Osteoblast (primary cell): Measurements from ENCODE around the gene RASGRP4. TPM values are rescaled to one million over a fixed set of nuclear protein-coding genes. Genes with fewer than 3 reads are reported as not detected.

Experiments used
- DNase-seq: peaks from one replicate; pipeline ENCODE4 v3.0.0; 2011; ENCODE audit warnings: low spot score, mixed read lengths; ENCODE audit not compliant: insufficient read length; ENCODE audit errors: missing footprints
- H2AFZ ChIP-seq: 2 replicates; pipeline ENCODE4 v1.6.0; 2011; ENCODE audit warnings: mild to moderate bottlenecking, low read length
- H3K27ac ChIP-seq: 2 replicates; pipeline ENCODE4 v1.5.1; 2011; ENCODE audit warnings: mild to moderate bottlenecking, low read depth, low read length, moderate library complexity
- H3K27me3 ChIP-seq: 2 replicates; pipeline ENCODE4 v1.6.0; 2012; ENCODE audit warnings: mild to moderate bottlenecking, control low read depth, inconsistent platforms, low read length, moderate library complexity; ENCODE audit not compliant: insufficient read depth
- H3K36me3 ChIP-seq: 2 replicates; pipeline ENCODE4 v1.5.1; 2011; ENCODE audit warnings: mild to moderate bottlenecking, low read length, control low read depth, moderate library complexity; ENCODE audit not compliant: insufficient read depth
- H3K4me1 ChIP-seq: 2 replicates; pipeline ENCODE4 v1.5.1; 2011; ENCODE audit warnings: mild to moderate bottlenecking, low read length, control low read depth, moderate library complexity; ENCODE audit not compliant: insufficient read depth
- H3K4me2 ChIP-seq: 2 replicates; pipeline ENCODE4 v1.6.0; 2011; ENCODE audit warnings: mild to moderate bottlenecking, low read length; ENCODE audit not compliant: insufficient read depth
- H3K4me3 ChIP-seq: fragments of 200-600 bp; sonication (generic); 3 replicates; pipeline ENCODE4 v1.5.1; 2012; ENCODE audit warnings: mild to moderate bottlenecking, low read length, inconsistent platforms; ENCODE audit not compliant: insufficient read depth
- H3K79me2 ChIP-seq: 2 replicates; pipeline ENCODE4 v1.6.0; 2012; ENCODE audit warnings: mild to moderate bottlenecking, low read length, control low read depth, inconsistent platforms; ENCODE audit not compliant: insufficient read depth
- H3K9me3 ChIP-seq: 2 replicates; pipeline ENCODE4 v1.5.1; 2011; ENCODE audit warnings: low read depth, low read length, control low read depth
- H4K20me1 ChIP-seq: 2 replicates; pipeline ENCODE4 v1.6.0; 2012; ENCODE audit warnings: mild to moderate bottlenecking, low read length, control low read depth; ENCODE audit not compliant: insufficient read depth
- CTCF ChIP-seq: IDR thresholded peaks from 2 replicates; pipeline ENCODE4 v1.5.1; 2011; ENCODE audit warnings: mild to moderate bottlenecking, low read depth, low read length, moderate library complexity; ENCODE audit errors: extremely low read depth
- total RNA-seq: library from RNA; depleted of rRNA; stranded (reverse); fragments of >200 nt; gene quantifications from 2 replicates; pipeline ENCODE4 v1.2.3, GENCODE V29; 2012

RASGRP4 gene
- total RNA-seq, 1 donor = not detected

- Histone ChIP-seq H3K79me2 (no peaks in the 10 kb centered on the region), H3K4me1 (no peaks in the 10 kb centered on the region), H2AFZ (no peak overlapping the region), H3K27me3 (no peaks in the 10 kb centered on the region), H3K4me2 (no peak overlapping the region), H4K20me1 (no peaks in the 10 kb centered on the region), H3K27ac (no peak overlapping the region), H3K36me3 (no peaks in the 10 kb centered on the region), H3K9me3 (no peaks in the 10 kb centered on the region), H3K4me3 (no peak overlapping the region)
- DNase-seq = peak; percentile 6
- no peak for TF ChIP-seq CTCF
These were observed 31.2 kb upstream of the RASGRP4 start for GRCh38 chr19:38457202-38457601.

GRCh38 chr19:38455031-38455430 lies 29.0 kb upstream of the RASGRP4 start:
- no peak overlapping the region for H2AFZ ChIP-seq
- no peaks in the 10 kb centered on the region for H3K79me2 ChIP-seq
- no peaks in the 10 kb centered on the region for H3K36me3 ChIP-seq
- H3K4me2 ChIP-seq = no peak overlapping the region
- TF ChIP-seq CTCF = no peak
- H3K4me1 ChIP-seq = no peaks in the 10 kb centered on the region
- no peaks in the 10 kb centered on the region for H4K20me1 ChIP-seq
- no peaks in the 10 kb centered on the region for H3K27me3 ChIP-seq
- H3K27ac ChIP-seq = no peak overlapping the region
- H3K4me3 ChIP-seq = no peak overlapping the region
- H3K9me3 ChIP-seq = no peaks in the 10 kb centered on the region
- peak; percentile 88 for DNase-seq

- Histone ChIP-seq H3K79me2 (no peaks in the 10 kb centered on the region), H3K4me3 (no peak overlapping the region), H3K36me3 (no peaks in the 10 kb centered on the region), H3K27me3 (no peaks in the 10 kb centered on the region), H3K9me3 (no peaks in the 10 kb centered on the region), H3K27ac (no peak overlapping the region), H3K4me2 (no peak overlapping the region), H4K20me1 (no peaks in the 10 kb centered on the region), H2AFZ (no peak overlapping the region), H3K4me1 (no peaks in the 10 kb centered on the region)
- DNase-seq = peak; percentile 17
- TF ChIP-seq CTCF = no peak
These were observed 27.6 kb upstream of the RASGRP4 start for GRCh38 chr19:38453596-38453995.

- H3K4me1 ChIP-seq = no peaks in the 10 kb centered on the region
- no peaks in the 10 kb centered on the region for H4K20me1 ChIP-seq
- peak; percentile 65 for DNase-seq
- H2AFZ ChIP-seq = no peak overlapping the region
- H3K36me3 ChIP-seq = no peaks in the 10 kb centered on the region
- H3K4me3 ChIP-seq = no peak overlapping the region
- TF ChIP-seq CTCF = no peak
- H3K27me3 ChIP-seq = no peaks in the 10 kb centered on the region
- no peaks in the 10 kb centered on the region for H3K79me2 ChIP-seq
- H3K4me2 ChIP-seq = no peak overlapping the region
- H3K9me3 ChIP-seq = no peaks in the 10 kb centered on the region
- no peak overlapping the region for H3K27ac ChIP-seq
These were observed 26.7 kb upstream of the RASGRP4 start for GRCh38 chr19:38452430-38453366.
